Stimulated activated CD8-positive, alpha-beta memory T cell treated with anti-CD3 and anti-CD28 coated beads, Interleukin-7, amount 100 ng/mL, for 24 hours (primary cell): Measurements from ENCODE around the gene TBX15.

Experiments
- DNase-seq: peaks from one replicate; pipeline ENCODE4 v3.0.0-alpha.2; 2020; ENCODE audit warnings: low read depth

Gene TBX15

GRCh38 chr1:118890851-118891384, 97.2 kb downstream of the TBX15 start:
- DNase-seq, result no peak

- DNase-seq, result no peak
Observed at GRCh38 chr1:118884946-118885345, 103.2 kb downstream of the TBX15 start.

GRCh38 chr1:118881751-118882150, 106.4 kb downstream of the TBX15 start:
- DNase-seq, result no peak

GRCh38 chr1:118878661-118879060, 109.5 kb downstream of the TBX15 start:
- no peak for DNase-seq

- DNase-seq, result no peak
Observed at GRCh38 chr1:118877668-118878396, 110.3 kb downstream of the TBX15 start.

- DNase-seq, result no peak
Observed at GRCh38 chr1:118871582-118872171, 116.5 kb downstream of the TBX15 start.

- DNase-seq, result no peak
Observed at GRCh38 chr1:118868387-118868786, 119.8 kb downstream of the TBX15 start.

GRCh38 chr1:118866330-118866729, 121.8 kb downstream of the TBX15 start:
- no peak for DNase-seq

GRCh38 chr1:118863688-118864087, 124.5 kb downstream of the TBX15 start:
- DNase-seq, result no peak

- no peak for DNase-seq
Observed at GRCh38 chr1:118862755-118863154, 125.4 kb downstream of the TBX15 start.

- no peak for DNase-seq
Observed at GRCh38 chr1:118861216-118861615, 126.9 kb downstream of the TBX15 start.

- DNase-seq, result no peak
Observed at GRCh38 chr1:118859999-118860398, 128.1 kb downstream of the TBX15 start.

GRCh38 chr1:118846443-118846842, 141.7 kb downstream of the TBX15 start:
- no peak for DNase-seq

GRCh38 chr1:118842452-118843201, 145.5 kb downstream of the TBX15 start:
- no peak for DNase-seq

GRCh38 chr1:118841521-118841920, 146.6 kb downstream of the TBX15 start:
- no peak for DNase-seq
